ENCODE data around the gene TXNIP. TPM values are rescaled to one million over a fixed set of nuclear protein-coding genes. Genes with fewer than 3 reads are reported as not detected.

Gene TXNIP
- total RNA-seq, 2 donors from 2014 or later: 618 to 736 TPM

DNA sequence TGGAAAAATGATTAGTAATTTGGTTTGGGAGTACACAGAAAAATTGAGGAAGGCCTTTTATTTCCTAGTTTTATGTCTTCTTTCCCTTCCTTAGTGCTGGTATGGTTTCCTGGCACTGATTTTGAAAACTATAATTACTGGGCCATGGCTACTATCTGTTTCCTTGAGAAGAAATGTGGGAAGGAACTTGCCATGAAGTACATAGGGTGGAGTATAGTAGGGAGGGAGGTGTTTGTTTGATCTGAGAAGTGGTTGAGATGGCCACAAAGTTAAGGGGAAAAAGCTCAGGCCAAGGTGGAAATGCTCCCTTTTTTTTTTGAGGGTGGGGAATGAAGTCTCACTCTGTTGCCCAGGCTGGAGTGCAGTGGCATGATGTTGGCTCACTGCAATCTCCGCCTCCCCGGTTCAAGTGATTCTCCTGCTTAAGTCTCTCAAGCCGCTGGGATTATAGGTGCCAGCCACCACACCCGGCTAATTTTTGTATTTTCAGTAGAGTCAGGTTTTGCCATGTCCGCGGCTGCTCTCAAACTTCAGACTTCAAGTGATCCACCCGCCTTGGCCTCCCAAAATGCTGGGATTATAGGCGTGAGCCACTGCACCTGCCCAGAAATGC lies 13.9 kb upstream of the TXNIP start:
- TF ChIP-seq POLR2A (IDR thresholded peaks at IDR 0.05): no peak
- TF ChIP-seq, protein P1, sequence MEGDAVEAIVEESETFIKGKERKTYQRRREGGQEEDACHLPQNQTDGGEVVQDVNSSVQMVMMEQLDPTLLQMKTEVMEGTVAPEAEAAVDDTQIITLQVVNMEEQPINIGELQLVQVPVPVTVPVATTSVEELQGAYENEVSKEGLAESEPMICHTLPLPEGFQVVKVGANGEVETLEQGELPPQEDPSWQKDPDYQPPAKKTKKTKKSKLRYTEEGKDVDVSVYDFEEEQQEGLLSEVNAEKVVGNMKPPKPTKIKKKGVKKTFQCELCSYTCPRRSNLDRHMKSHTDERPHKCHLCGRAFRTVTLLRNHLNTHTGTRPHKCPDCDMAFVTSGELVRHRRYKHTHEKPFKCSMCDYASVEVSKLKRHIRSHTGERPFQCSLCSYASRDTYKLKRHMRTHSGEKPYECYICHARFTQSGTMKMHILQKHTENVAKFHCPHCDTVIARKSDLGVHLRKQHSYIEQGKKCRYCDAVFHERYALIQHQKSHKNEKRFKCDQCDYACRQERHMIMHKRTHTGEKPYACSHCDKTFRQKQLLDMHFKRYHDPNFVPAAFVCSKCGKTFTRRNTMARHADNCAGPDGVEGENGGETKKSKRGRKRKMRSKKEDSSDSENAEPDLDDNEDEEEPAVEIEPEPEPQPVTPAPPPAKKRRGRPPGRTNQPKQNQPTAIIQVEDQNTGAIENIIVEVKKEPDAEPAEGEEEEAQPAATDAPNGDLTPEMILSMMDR (IDR thresholded peaks at IDR 0.05): no peak
- no peak for TF ChIP-seq POLR2AphosphoS5 (IDR thresholded peaks at IDR 0.05)
- Histone ChIP-seq H3K4me3 (no peak overlapping the region), H3K4me1 (replicated peaks) (no peaks in the 10 kb centered on the region), H3K27ac (peak overlapping the region; percentile 9 to 28), H3K9me3 (no peaks in the 10 kb centered on the region), H3K36me3 (no peaks in the 10 kb centered on the region), H3K27me3 (replicated peaks; ENCODE audit: insufficient read depth) (no peaks in the 10 kb centered on the region)
- DNase-seq (ENCODE audit: low spot score): no peak
- intact Hi-C loops (cut with DNase I): no loop called here
- 87% methylated on average over 8 of the region's 8 CpGs for WGBS

DNA sequence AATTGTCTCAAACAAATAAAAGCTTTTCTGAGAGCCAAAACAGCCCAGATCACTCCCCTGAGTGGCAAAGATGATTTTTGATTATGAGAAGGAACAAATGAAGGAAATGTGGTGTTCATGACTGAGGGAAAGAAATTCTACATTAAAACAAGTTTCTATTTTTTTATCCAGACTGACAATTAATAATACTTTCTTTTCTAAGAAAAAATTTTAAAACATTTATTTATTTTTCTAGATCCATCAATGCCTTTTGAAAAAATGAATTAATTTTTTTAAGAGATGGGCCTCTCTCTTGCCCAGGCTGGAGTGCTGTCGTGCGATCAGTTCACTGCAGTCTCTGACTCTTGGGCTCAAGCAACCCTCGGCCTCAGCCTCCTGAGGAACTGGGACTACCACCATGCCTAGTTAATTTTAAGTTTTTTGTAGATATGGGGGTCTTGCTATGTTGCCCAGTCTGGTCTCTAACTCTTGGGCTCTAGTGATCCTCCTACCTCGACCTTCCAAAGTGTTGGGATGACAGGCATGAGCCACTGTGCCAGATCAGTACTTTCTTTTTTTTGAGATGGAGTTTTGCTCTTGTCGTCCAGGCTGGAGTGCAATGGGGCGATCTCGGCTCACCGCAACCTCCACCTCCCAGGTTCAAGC lies 11.2 kb upstream of the TXNIP start:
- 87% methylated on average over 8 of the region's 8 CpGs for WGBS
- intact Hi-C loops (cut with DNase I): loop anchor here (2.0 kb wide), 1 partner anchor 29 kb away; no protein-coding TSS in a partner anchor
- Histone ChIP-seq H3K27me3 (replicated peaks; ENCODE audit: insufficient read depth) (no peaks in the 10 kb centered on the region), H3K4me1 (replicated peaks) (no peaks in the 10 kb centered on the region), H3K4me3 (no peak overlapping the region), H3K9me3 (no peaks in the 10 kb centered on the region), H3K27ac (peak overlapping the region; percentile 69 to 71), H3K36me3 (no peaks in the 10 kb centered on the region)
- no peak for TF ChIP-seq POLR2A (IDR thresholded peaks at IDR 0.05)
- no peak for TF ChIP-seq POLR2AphosphoS5 (IDR thresholded peaks at IDR 0.05)
- TF ChIP-seq, protein P1 (IDR thresholded peaks at IDR 0.05): no peak
- DNase-seq (ENCODE audit: low spot score): no peak

DNA sequence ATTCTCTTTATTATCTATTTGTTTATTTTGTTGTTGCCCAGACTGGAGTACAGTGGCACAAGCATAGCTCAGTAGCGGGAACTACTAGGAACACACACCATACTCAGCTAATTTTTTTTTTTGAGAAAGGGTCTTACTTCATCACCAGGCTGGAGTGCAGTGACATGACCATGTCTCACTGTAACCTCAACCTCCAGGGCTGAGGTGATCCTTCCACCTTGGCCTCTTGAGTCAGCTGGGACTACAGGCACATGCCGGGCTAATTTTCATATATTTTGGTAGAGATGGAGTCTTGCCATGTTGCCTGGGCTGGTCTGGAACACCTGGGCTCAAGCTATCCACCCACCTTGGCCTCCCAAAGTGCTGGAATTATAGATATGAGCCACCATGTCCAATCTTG lies 5.3 kb upstream of the TXNIP start:
- DNase-seq (ENCODE audit: low spot score): no peak
- no peak overlapping the region for H3K4me3 ChIP-seq
- intact Hi-C loops (cut with DNase I): no loop called here
- H3K9me3 ChIP-seq: no peaks in the 10 kb centered on the region
- H3K27me3 ChIP-seq (replicated peaks; ENCODE audit: insufficient read depth): no peaks in the 10 kb centered on the region
- peaks cover 10% of the 10 kb centered on the region for H3K4me1 ChIP-seq (replicated peaks)
- no peaks in the 10 kb centered on the region for H3K36me3 ChIP-seq
- peak overlapping the region; percentile 10 to 41 for H3K27ac ChIP-seq
- 78% methylated on average over 2 of the region's 2 CpGs for WGBS
- no peak for TF ChIP-seq POLR2A (IDR thresholded peaks at IDR 0.05)
- TF ChIP-seq, protein P1 (IDR thresholded peaks at IDR 0.05): no peak
- no peak for TF ChIP-seq POLR2AphosphoS5 (IDR thresholded peaks at IDR 0.05)

DNA sequence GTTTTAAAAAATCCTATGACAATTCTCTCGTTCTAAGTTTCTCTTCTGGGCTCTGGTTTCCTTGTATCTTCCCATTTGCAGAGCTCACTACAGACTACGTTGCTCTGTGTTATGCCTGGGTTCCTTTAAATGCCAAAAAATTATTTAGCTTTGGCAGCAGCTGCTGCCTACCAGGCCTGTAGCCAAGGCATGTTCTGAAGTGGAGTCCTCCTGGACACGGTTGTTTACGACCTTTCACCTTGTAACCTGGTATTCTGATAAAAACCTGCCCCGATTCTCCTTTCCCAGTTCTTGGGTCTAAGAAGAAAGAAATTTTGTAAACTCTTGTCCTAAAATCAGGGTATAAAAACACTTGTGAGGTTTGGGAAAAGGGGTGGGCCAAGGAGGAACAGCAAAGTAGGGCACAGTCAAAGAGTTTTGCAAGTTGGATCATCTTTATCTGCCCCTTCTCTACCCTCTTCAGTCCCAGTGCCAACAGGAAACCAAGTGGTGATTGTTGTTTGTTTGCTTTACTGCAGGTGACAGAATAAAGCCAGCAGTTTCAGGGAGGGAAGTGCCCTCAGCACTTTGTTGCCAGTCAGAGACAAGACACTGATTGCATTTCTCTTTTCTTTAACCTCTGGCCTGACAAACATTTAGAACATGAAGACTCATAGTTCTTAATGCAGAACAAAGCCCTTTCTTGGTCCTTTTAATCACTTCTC lies 3.1 kb upstream of the TXNIP start:
- intact Hi-C loops (cut with DNase I): no loop called here
- H3K27ac ChIP-seq: peak overlapping the region; percentile 96 to 97
- 5% methylated on average over 5 of the region's 5 CpGs for WGBS
- peaks cover 10% of the 10 kb centered on the region for H3K4me1 ChIP-seq (replicated peaks)
- H3K27me3 ChIP-seq (replicated peaks; ENCODE audit: insufficient read depth): no peaks in the 10 kb centered on the region
- H3K36me3 ChIP-seq: peaks cover 7 to 8% of the 10 kb centered on the region in 2 donors
- H3K4me3 ChIP-seq: no peak overlapping the region
- peak; percentile 67 for DNase-seq (ENCODE audit: low spot score)
- TF ChIP-seq POLR2A (IDR thresholded peaks at IDR 0.05) (no peak), POLR2AphosphoS5 (IDR thresholded peaks at IDR 0.05) (peak; percentile 71)
- no peaks in the 10 kb centered on the region for H3K9me3 ChIP-seq

DNA sequence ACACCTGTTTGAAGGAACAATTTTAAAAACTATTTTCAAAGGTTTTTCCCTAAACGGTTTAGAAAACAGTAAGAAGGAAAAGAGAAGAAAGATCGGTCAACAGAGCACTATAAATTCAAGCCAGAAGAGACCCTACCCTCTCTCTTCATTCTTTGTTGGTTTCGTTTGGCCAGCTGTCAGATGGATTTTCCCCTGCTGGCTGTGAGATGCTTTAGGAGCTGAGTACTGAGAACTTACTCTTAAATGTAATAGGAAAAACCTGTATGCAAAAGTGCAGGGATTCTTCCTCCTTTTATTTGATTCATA lies 1.3 kb upstream of the TXNIP start:
- peak overlapping the region; percentile 48 to 64 for H3K4me3 ChIP-seq

More for the DNA sequence above, 1.3 kb upstream of the TXNIP start:
- intact Hi-C loops (cut with DNase I): loop anchor here (2.0 kb wide), 1 partner anchor 17 kb away; no protein-coding TSS in a partner anchor
- Histone ChIP-seq H3K27ac (peak overlapping the region; percentile 96 to 97), H3K36me3 (peaks cover 18 to 25% of the 10 kb centered on the region in 2 donors), H3K9me3 (no peaks in the 10 kb centered on the region), H3K4me1 (replicated peaks) (peaks cover 10% of the 10 kb centered on the region), H3K27me3 (replicated peaks; ENCODE audit: insufficient read depth) (no peaks in the 10 kb centered on the region)
- TF ChIP-seq POLR2AphosphoS5 (IDR thresholded peaks at IDR 0.05): no peak
- TF ChIP-seq, protein P1 (IDR thresholded peaks at IDR 0.05): peak in 1 of 4 experiments; percentile 35
- no peak for DNase-seq (ENCODE audit: low spot score)
- 12% methylated on average over 3 of the region's 3 CpGs for WGBS

Measured in prostate gland (tissue), 2 donors.